ENCODE measurements around the gene UBAP2L. TPM values are rescaled to one million over a fixed set of nuclear protein-coding genes. Genes with fewer than 3 reads are reported as not detected.
A peak's percentile ranks its signal among the peaks of the same experiment; 100 is the strongest.

Gene UBAP2L
- total and polyA plus RNA-seq, 9 of the 15 experiments (the other 6 are each of a cell fraction or from before 2014, with no cell fraction given): 75.0 to 245 (median 119) TPM

GRCh38 chr1:154186852-154187501 lies 33.8 kb upstream of the UBAP2L start (continued):
- TF ChIP-seq CHD7 (IDR thresholded peaks at IDR 0.05; ENCODE audit: low read depth, low read length) (no peak), SMAD2 (IDR thresholded peaks at IDR 0.05; ENCODE audit: low read depth, low read length) (no peak), CEBPB (tag; IDR thresholded peaks at IDR 0.05) (peak; percentile 82), MCM7 (IDR thresholded peaks at IDR 0.05) (no peak), ZNF76 (CRISPR knock-in tag; IDR thresholded peaks at IDR 0.05; ENCODE audit: borderline replicate concordance) (no peak), LCOR (CRISPR knock-in tag; IDR thresholded peaks at IDR 0.05) (no peak), RFX1 (IDR thresholded peaks at IDR 0.05) (no peak), SAP30 (IDR thresholded peaks at IDR 0.05; ENCODE audit: borderline replicate concordance, insufficient read depth, low read depth, low read length, poor library complexity, severe bottlenecking) (no peak), ILF3 (IDR thresholded peaks at IDR 0.05; ENCODE audit: borderline replicate concordance) (no peak), ZBTB11 (CRISPR knock-in tag; IDR thresholded peaks at IDR 0.05) (no peak), MEIS2 (IDR thresholded peaks at IDR 0.05; ENCODE audit: partially characterized antibody) (peak; percentile 7), FOXK1 (CRISPR knock-in tag; IDR thresholded peaks at IDR 0.05; ENCODE audit: borderline replicate concordance) (no peak)
